Activated naive CD4-positive, alpha-beta T cell treated with anti-CD3 and anti-CD28 coated beads, Interleukin-2, amount 50 U/mL, for 16 hours (primary cell): ENCODE data around the gene SMYD3.
"Not testable (repeated sequence)": the region's sequence is repeated elsewhere in the genome, so short reads cannot be mapped to it uniquely, and the experiment has no call there.

Experiments used
- DNase-seq: peaks from one replicate; pipeline ENCODE4 v3.0.0-alpha.2; 2020

Gene SMYD3

DNA sequence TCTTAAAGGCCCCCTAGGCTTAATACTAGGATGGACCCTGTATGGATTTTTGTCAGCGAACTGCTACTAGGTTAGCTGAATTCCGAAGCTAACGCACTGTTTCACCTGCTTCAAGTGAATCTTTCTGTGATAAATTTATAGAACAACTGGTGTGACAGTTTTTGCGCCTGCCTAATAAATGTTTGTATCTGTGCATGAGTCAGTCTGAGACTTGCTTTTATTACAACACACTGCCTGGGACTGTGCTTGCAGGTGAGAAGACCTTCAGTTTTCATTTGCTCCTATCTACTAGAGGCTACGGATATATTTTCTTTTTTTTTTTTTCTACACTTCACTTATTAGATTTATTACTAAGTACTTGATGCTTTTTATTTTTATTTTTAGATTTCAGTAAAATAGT, 420.9 kb downstream of the SMYD3 start:
- no peak for DNase-seq

DNA sequence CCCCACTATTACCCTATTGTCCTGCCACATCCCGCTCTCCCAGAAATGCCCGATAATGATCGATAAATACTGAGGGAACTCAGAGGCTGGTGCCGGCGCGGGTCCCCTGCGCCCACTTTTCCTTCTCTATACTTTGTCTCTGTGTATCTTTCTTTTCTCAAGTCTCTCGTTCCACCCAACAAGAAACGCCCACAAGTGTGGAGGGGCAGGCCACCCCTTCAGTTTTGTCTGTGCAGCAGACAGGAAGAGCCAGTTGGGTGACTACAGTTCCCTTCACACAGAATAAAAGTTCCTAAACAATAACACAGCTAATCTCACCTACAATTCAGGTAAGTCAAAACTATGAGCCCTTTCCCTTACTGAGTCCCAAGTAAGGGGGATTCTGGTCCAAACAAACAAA, 423.7 kb downstream of the SMYD3 start:
- DNase-seq: no peak

DNA sequence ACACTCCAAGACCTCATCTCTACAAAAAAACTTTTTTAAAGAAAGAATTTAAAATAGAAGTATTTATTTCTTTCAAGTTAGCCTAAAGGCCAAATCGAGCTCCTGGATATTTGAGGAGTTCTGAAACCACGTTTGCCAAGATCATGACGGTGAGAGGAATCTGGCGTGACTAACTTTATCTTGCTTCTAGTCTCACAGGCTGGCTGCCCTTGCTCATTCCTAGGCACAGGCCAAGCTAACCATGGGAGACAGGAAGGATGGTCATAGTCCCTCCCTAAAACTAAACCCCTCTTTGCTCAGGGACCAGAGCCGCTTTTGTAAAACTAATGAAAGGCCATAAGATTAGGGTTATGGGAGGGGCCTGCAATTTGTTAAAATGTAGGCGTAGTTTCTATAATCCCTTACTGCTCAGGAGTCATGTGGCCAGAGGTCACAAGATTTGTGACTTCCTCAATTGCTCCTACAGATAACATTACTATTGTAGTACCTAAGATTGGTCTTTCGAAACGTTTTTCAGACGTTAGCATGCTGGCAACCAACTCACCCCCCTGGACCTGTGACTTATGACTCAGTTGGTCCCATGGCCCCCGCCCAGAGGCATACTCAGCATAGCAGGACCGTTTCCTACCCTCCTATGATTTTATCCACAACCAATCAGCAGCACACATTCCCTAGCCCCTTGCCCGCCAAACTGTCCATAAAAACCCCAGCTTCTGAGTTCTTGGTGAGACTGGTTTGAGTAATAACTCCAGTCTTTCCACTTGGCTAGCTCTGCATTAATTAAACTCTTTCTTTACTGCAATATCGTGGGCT, 425.0 kb downstream of the SMYD3 start:
- no peak for DNase-seq

DNA sequence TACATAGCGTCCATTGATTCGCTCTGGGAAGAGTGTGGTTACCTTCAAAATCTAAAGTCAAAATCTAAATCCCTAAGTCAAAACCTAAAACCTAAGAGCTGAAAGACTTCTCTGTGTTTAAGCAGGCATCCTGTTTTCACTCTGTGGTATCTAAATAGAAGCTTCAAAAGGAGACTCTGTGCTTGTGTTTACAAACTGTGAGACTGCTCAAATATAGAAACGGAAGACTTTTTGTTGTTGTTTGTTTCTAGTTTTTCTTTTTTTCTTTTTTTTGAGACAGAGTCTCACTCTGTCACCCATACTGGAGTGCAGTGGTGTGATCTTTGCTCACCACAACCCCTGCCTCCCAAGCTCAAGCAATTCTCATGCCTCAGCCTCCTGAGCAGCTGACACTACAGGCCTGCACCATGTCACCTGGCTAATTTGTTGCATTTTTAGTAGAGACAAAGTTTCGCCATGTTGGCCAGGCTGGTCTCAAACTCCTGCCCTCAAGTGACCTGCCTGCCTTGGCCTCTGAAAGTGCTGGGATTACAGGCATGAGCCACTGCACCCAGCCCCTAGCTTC, 425.9 kb downstream of the SMYD3 start:
- no peak for DNase-seq

- DNase-seq: no peak
Measured at GRCh38 chr1:246080031-246080430, 427.0 kb downstream of the SMYD3 start.

- no peak for DNase-seq
Measured at GRCh38 chr1:246078888-246079252, 428.2 kb downstream of the SMYD3 start.

DNA sequence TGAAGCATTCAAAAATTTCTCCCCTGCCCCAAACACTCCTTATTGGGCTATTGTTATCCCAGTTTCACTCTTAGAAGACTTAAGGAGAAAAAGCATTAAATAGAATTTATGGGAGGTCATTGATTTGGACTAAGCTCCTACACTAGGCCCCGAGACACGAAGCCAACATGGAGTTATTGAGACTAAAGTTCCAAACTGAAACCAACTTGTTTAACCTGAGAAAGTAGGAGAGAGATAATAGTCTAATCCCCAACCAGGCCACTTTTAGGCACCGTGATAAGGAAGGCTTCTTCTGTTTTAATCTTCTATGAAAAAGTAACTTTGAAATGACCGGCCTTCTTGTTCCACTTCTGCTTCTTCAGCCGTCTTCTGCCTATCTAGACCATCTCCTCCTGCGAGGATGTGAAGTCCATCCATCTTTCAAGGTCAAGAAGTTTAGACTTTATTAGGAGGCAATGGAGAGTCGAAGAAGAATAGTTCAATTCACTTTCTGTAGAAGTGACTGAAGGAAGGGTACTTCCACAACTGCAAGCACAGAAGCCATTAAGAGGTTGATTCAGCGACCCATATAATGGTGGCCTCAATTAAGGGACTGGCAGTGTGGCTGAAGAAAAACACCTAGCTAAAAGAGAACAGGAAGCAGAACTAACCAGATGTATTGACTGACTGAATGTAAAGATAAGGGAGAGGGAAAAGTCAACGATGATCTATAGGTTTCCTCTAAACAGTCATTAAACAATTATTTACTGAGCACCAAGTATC, 428.8 kb downstream of the SMYD3 start:
- no peak for DNase-seq

GRCh38 chr1:246077476-246077875, 429.6 kb downstream of the SMYD3 start:
- DNase-seq: no peak

DNA sequence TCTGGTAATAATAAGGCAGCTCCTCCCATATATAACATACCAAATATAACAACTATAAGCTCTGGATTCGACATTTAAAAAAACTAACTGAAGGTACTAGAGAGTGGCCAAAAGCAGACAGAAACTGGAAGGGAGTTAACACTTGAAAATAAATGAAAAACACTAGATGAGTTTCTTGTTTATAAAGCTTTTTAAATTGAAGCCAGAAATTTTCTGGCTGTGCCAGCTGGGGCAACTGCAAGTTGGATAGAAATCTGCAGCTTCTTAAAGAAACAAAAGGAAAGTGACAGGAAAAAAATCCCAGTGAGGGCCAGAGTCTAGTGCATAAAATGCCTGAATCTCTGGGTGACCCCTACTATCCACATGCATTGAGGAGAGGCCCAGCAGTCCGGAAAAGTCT, 432.7 kb downstream of the SMYD3 start:
- no peak for DNase-seq

DNA sequence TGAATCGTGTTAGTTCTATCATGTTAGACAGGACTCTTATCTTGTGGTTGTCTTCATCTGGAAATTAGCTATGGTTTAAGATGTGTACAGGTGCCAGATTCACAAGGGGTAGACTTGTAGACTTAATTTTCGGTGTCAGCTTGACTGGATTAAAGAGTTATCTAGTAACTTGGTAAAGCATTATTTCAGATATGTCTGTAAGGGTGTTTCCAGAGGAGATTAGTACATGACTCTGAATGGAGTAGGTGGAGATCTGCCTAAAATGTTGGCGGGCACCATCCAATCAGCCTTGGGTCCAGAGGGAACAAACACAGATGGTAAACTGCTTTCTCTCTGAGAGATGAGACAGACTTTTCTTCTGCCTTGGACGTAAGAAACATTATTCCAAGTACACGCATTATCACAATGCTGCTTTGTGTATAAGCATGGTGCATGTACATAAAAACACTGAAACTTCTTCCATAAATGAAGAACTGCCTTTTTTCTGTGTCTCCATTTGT, 434.6 kb downstream of the SMYD3 start:
- DNase-seq: no peak

- DNase-seq: not testable (repeated sequence)
Measured at GRCh38 chr1:246071981-246072380, 435.1 kb downstream of the SMYD3 start.

DNA sequence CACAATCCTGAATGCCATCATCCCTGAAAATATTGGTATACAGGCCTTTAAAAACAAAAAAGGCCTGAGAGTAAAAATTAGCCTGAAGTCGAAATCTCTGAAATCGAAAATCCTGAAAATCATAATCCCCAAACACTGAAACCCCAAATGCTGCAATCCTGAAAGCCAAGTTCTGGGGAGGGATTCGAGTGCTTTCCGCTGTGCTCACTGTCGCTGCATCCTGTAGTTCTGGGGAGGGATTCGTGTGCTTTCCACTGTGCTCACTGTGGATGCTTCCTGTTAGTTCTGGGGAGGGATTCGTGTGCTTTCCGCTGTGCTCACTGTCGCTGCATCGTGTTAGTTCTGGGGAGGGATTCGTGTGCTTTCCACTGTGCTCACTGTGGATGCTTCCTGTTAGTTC, 435.5 kb downstream of the SMYD3 start:
- not testable (repeated sequence) for DNase-seq

- no peak for DNase-seq
Measured at GRCh38 chr1:246069581-246069980, 437.5 kb downstream of the SMYD3 start.

- DNase-seq: no peak
Measured at GRCh38 chr1:246068619-246069509, 438.2 kb downstream of the SMYD3 start.

- DNase-seq: no peak
Measured at GRCh38 chr1:246068217-246068512, 438.9 kb downstream of the SMYD3 start.

DNA sequence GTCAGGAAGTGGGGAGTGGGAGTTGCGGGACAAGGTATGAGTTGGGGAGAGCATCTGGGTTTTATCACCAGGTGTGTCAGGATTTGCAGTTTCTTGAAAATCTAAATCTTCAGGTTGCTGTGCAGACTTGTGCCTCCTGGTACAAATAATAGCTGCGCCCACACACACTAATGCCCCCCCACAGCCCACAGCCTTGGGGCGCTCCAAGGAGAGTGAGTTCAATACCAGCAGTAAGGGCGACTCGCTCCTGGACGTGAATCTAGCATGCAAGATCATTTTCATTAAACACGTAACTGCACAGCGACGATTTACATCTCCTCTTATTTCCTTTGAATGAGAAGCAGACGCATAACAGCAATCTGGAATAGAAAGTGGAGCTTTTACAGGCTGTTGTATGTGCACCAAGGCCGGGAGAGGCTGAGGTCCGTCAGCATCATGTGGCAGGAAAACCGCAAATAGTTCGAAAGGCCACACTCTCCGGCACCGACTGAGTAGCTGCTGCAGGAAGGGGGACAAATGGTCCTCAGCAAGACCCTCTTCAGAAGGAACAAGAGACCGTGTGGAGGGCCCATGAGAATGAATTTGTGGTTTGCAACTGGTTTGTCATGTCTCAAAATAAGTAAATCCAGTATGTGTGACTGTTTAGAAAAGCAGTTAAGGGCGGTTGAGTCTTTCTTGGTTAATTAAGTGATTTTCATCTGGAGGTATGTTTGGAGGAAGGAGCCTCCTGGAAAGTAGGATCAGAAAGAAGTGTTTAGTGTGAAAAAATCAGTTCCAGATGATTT, 439.5 kb downstream of the SMYD3 start:
- no peak for DNase-seq

DNA sequence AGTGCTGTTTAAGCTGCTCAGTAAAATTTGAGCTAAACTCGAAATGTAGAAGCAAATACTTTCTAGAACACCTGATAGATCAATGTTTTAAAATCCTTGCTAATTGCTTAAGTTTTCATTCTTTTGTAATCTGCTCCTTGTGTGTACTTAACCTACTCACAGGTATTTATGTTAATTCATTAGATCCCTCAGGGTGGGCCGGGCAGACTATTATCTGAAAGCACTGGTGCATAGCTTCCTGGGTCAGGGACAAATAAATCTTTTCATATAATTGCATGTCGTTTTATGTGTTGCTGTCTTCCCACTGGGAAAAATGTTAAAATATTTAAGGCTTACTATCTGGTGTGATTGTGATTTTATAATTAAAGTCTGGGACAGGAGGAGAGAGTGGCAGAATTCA, 440.5 kb downstream of the SMYD3 start:
- DNase-seq: no peak

GRCh38 chr1:246065592-246065991, 441.5 kb downstream of the SMYD3 start:
- DNase-seq: no peak

DNA sequence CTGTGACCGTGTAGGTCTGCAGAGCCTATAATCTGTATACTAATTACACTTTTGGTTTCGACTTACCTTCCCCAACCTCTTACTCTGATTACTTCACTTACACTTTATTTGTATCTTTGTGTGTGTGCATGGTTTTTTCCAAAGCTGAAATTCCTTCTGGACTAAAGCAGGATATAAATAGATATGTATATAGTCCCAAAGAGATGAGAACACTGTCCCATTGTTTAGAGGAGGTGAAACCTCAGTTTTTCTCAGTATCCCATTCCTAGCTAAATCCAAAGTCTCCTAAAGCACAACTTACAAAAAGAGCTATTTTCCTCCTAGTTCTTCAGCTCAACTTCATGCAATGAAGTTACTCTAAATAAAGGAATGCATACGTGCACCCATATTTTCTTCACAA, 442.2 kb downstream of the SMYD3 start:
- no peak for DNase-seq

GRCh38 chr1:246063013-246063616, 444.0 kb downstream of the SMYD3 start:
- no peak for DNase-seq

DNA sequence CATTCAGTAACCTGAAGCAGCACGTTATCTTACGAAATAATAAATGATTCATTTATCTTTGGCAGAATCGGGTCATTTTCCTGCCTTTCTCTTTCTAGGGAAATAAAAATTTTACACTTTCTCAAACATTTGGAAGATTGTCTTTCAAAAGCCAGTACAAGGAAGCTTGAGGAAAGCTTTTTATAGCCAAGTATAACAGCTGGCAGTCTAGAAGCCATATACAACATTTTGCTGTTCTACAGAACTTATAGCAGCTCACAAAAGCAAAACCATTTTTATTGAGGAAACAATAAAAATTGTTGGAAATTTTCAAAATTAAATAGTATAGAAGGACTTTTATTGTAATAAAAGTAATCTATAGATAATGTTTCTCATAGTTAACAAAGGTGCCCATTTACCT, 448.6 kb downstream of the SMYD3 start:
- DNase-seq: no peak

GRCh38 chr1:246052603-246053002, 454.5 kb downstream of the SMYD3 start:
- DNase-seq: no peak
